GM18526 (cell line): Measurements from ENCODE around the gene KIF18B.

Experiments used
- POLR2A ChIP-seq: IDR thresholded peaks from 3 replicates; pipeline ENCODE4 v1.6.1; 2011; ENCODE audit not compliant: insufficient read length; ENCODE audit errors: extremely low read depth

KIF18B gene

GRCh38 chr17:44947461-44948314 is at the start of gene KIF18B:
Gene KIF18B, minus strand, starts transcription at chr17:44947773. Its CDS starts 11,429 bp downstream, at chr17:44936344.
- TF ChIP-seq POLR2A = peak; percentile 92

- TF ChIP-seq POLR2A = no peak
These were observed 48.7 kb upstream of the KIF18B start for GRCh38 chr17:44996304-44996703.

DNA sequence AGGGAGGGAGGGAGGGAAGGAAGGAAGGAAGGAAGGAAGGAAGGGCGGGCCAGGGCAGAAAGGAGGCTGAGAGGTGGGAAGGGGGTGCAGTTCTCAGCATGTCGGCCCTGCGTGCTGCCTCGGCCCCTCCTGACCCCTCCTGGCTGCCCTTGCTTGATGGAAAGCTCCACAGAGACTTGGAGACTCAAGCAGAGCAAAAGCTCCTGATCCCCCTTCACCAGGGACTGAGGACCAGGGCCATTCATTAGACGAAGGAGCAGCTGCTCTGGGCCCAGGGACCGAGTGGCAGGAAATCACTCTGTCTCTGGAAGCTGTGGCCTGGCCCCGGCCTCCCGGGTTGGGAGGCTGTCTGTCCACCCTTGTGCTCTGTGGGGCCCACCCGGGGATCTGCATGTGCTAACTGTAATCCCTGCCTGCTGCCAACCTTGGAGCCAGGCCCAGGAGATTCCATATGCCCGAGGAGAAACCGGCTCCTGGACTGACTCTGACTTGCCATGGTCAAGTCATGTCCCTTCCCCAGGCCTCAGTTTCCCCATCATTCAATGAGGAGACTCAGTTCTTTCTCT is 47.9 kb upstream of the KIF18B start:
- no peak for TF ChIP-seq POLR2A

- no peak for TF ChIP-seq POLR2A
These were observed 44.8 kb upstream of the KIF18B start for GRCh38 chr17:44992242-44992939.

DNA sequence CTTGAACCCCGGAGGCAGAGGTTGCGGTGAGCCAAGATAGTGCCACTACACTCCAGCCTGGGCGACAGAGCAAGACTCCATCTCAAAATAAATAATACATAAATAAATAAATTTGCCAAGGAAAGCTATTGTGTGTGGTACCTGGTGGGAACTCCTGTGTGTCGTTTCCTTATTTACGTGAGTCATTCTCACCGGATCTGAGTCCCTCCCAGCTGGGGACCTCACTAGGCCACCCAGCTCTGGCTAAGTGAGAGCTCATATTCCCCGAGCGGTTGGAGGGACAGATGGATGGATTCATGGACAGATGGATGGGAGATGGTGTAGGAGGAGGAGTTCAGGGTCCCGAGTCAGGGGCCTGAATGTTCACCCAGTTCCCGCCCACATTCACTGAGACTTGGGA is 43.4 kb upstream of the KIF18B start:
- TF ChIP-seq POLR2A = no peak

- no peak for TF ChIP-seq POLR2A
These were observed 42.1 kb upstream of the KIF18B start for GRCh38 chr17:44989552-44990138.

- no peak for TF ChIP-seq POLR2A
These were observed 40.7 kb upstream of the KIF18B start for GRCh38 chr17:44988044-44988942.

DNA sequence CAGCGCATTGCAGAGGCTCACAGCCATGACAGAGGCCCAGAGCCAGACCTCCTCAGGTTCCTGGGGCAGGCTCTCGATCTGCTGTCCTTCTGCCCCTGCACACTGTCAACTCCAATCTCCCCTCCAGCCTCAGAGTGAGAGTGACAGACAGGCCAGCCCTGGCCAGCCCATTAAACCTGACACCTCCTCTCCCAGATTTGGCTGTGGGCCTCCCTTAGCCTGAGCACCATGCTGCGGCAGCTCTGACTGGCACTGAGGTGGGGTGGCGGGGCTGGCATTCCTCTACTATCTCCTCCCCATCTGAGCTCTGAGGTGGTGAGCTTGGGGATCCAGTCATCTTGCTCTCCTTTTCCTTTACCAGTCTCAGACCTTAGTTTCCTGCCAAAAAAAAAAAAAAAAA is 36.0 kb upstream of the KIF18B start:
- TF ChIP-seq POLR2A = no peak

- no peak for TF ChIP-seq POLR2A
These were observed 34.6 kb upstream of the KIF18B start for GRCh38 chr17:44982113-44982702.

GRCh38 chr17:44981221-44981968 is 33.8 kb upstream of the KIF18B start:
- no peak for TF ChIP-seq POLR2A

GRCh38 chr17:44979426-44979995 is 31.9 kb upstream of the KIF18B start:
- TF ChIP-seq POLR2A = no peak

DNA sequence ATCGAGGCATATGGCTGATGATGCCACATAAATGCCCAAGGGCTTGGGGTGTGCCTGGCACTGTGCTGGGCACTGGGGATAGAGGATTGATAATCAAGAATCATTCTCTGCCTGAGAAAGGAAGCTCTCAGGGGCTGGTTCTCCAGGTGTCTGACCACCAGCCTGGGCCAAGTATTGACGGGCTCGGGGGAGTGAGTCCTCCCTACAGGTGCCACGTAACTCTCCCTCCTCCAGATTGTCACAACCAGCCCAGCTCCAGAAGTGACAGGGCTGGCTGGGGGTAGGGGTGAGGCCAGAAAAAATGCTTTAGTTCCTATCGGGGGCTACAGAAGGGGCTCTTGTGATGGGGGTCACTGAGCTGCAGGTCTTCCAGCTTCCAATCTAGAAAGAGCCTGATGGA is 31.2 kb upstream of the KIF18B start:
- TF ChIP-seq POLR2A = no peak

GRCh38 chr17:44977814-44978550 is 30.4 kb upstream of the KIF18B start:
- TF ChIP-seq POLR2A = no peak
